ENCODE results near the gene CLEC1B. TPM values are rescaled to one million over a fixed set of nuclear protein-coding genes. Genes with fewer than 3 reads are reported as not detected.

CLEC1B gene
- total RNA-seq, 1 donor = not detected

GRCh38 chr12:9944391-9944790 lies 54.5 kb downstream of the CLEC1B start:
- H3K4me3 ChIP-seq (ENCODE audit: low read depth, low read length) = no peak overlapping the region
- no peak for TF ChIP-seq CTCF (IDR thresholded peaks at IDR 0.05; ENCODE audit: insufficient read depth, low read depth, low read length)
- DNase-seq (ENCODE audit: low read depth) = no peak

GRCh38 chr12:9943240-9943639 lies 55.7 kb downstream of the CLEC1B start:
- no peak for TF ChIP-seq CTCF (IDR thresholded peaks at IDR 0.05; ENCODE audit: insufficient read depth, low read depth, low read length)
- no peak for DNase-seq (ENCODE audit: low read depth)

More at GRCh38 chr12:9943240-9943639, 55.7 kb downstream of the CLEC1B start:
- no peak overlapping the region for H3K4me3 ChIP-seq (ENCODE audit: low read depth, low read length)

Other genes starting within 250 kb of the CLEC1B start
- gene CD69, start 238.2 kb downstream of the CLEC1B start, total RNA-seq = not detected in 2 replicates
- 0.32 and 0.43 TPM in 2 replicates for gene KLRF1, start 171.6 kb downstream of the CLEC1B start, total RNA-seq
- gene CLEC2B, start 129.8 kb downstream of the CLEC1B start, total RNA-seq = 40.6 and 47.9 TPM in 2 replicates
- not detected in 2 replicates for gene KLRF2, start 117.6 kb downstream of the CLEC1B start, total RNA-seq
- gene CLEC2A, start 66.8 kb downstream of the CLEC1B start, total RNA-seq = not detected in 2 replicates
- gene CLEC12A, start 27.7 kb downstream of the CLEC1B start, total RNA-seq = not detected in 2 replicates
- not detected in 2 replicates for gene CLEC12B, start 11.5 kb upstream of the CLEC1B start, total RNA-seq
- gene CLEC9A, start 31.6 kb upstream of the CLEC1B start, total RNA-seq = not detected in 2 replicates
- gene CLEC1A, start 99.9 kb upstream of the CLEC1B start, total RNA-seq = not detected in 2 replicates
- gene CLEC7A, start 131.1 kb upstream of the CLEC1B start, total RNA-seq = under 0.01 TPM in 1 of 2 replicates, not detected in the other
- gene OLR1, start 173.0 kb upstream of the CLEC1B start, total RNA-seq = 9.3 and 73.0 TPM in 2 replicates
- gene TMEM52B, start 179.9 kb upstream of the CLEC1B start, total RNA-seq = 3.5 and 17.7 TPM in 2 replicates
- 61.2 and 131 TPM in 2 replicates for gene GABARAPL1, start 213.8 kb upstream of the CLEC1B start, total RNA-seq